Liver (tissue), 9 donors: Measurements from ENCODE around the gene PAPPA2. TPM values are rescaled to one million over a fixed set of nuclear protein-coding genes. Genes with fewer than 3 reads are reported as not detected.
"Not testable (repeated sequence)": the region's sequence is repeated elsewhere in the genome, so short reads cannot be mapped to it uniquely, and the experiment has no call there.

Experiments
- DNase-seq: peaks from one replicate; pipeline ENCODE4 v3.0.0-alpha.2; 2017; ENCODE audit warnings: low spot score
- H3K27ac ChIP-seq, 2 donors: one replicate each; pipeline ENCODE4 v1.7.0; 2013; ENCODE audit warnings: inconsistent platforms in 2 of 2, low read length in 2 of 2, control low read depth in 1 of 2, low read depth in 1 of 2, mild to moderate bottlenecking in 1 of 2
- H3K27me3 ChIP-seq, 4 donors: one replicate each; pipeline versions ENCODE4 v1.6.1 to v1.7.0; 2013; ENCODE audit warnings: low read length in 3 of 4, inconsistent platforms in 1 of 4, mild to moderate bottlenecking in 1 of 4, moderate library complexity in 1 of 4; ENCODE audit not compliant: control insufficient read depth in 4 of 4, insufficient read depth in 4 of 4
- H3K36me3 ChIP-seq, 4 donors: one replicate each; pipeline versions ENCODE4 v1.6.1 to v1.7.0; 2013; ENCODE audit warnings: low read length in 3 of 4, mild to moderate bottlenecking in 3 of 4, low read depth in 1 of 4, moderate library complexity in 1 of 4; ENCODE audit not compliant: control insufficient read depth in 4 of 4, insufficient read depth in 3 of 4
- H3K4me1 ChIP-seq, 4 donors: one replicate each; pipeline versions ENCODE4 v1.6.1 to v1.7.0; 2013; ENCODE audit warnings: low read length in 3 of 4, mild to moderate bottlenecking in 3 of 4, moderate library complexity in 1 of 4; ENCODE audit not compliant: control insufficient read depth in 4 of 4, insufficient read depth in 4 of 4
- H3K4me3 ChIP-seq, 3 donors: one replicate each; pipeline versions ENCODE4 v1.6.1 to v1.7.0; 2013; ENCODE audit warnings: low read length in 3 of 3, control low read depth in 1 of 3, low read depth in 1 of 3, mild to moderate bottlenecking in 1 of 3
- H3K9ac ChIP-seq, 2 donors: one replicate each; pipeline ENCODE4 v1.7.0; 2013; ENCODE audit warnings: low read length in 2 of 2, mild to moderate bottlenecking in 2 of 2, moderate library complexity in 2 of 2, control low read depth in 1 of 2, low read depth in 1 of 2
- H3K9me3 ChIP-seq, 4 donors: one replicate each; pipeline versions ENCODE4 v1.6.1 to v1.7.0; 2013; ENCODE audit warnings: low read length in 3 of 4; ENCODE audit not compliant: control insufficient read depth in 4 of 4
- EGR1 ChIP-seq, 2 donors: IDR thresholded peaks; 2 replicates each; pipeline ENCODE4 v1.6.1; 2016 to 2018; ENCODE audit warnings: antibody characterized with exemption in 2 of 2, low read depth in 2 of 2
- FOXA1 ChIP-seq: IDR thresholded peaks from 2 replicates; pipeline ENCODE4 v1.6.1; 2016; ENCODE audit warnings: antibody characterized with exemption
- FOXA2 ChIP-seq: IDR thresholded peaks from 2 replicates; pipeline ENCODE4 v1.6.1; 2016; ENCODE audit warnings: antibody characterized with exemption
- GABPA ChIP-seq, 2 donors: IDR thresholded peaks in 1 of 2; conservative IDR thresholded peaks in 1 of 2; 2 replicates each; pipeline ENCODE4 v1.6.1; 2016; ENCODE audit warnings: antibody characterized with exemption in 2 of 2, mild to moderate bottlenecking in 1 of 2, moderate library complexity in 1 of 2
- HNF4G ChIP-seq: IDR thresholded peaks from 2 replicates; pipeline ENCODE4 v1.6.1; 2016; ENCODE audit warnings: antibody characterized with exemption
- NR2F2 ChIP-seq: IDR thresholded peaks from 2 replicates; pipeline ENCODE4 v1.6.1; 2016; ENCODE audit warnings: antibody characterized with exemption
- RAD21 ChIP-seq, 2 donors: IDR thresholded peaks; 2 replicates each; pipeline ENCODE4 v1.6.1; 2016; ENCODE audit warnings: antibody characterized with exemption in 2 of 2, mild to moderate bottlenecking in 2 of 2
- TAF1 ChIP-seq: conservative IDR thresholded peaks from 2 replicates; pipeline ENCODE4 v1.6.1; 2016; ENCODE audit warnings: antibody characterized with exemption, mild to moderate bottlenecking
- YY1 ChIP-seq: IDR thresholded peaks from 2 replicates; pipeline ENCODE4 v1.6.1; 2016; ENCODE audit warnings: antibody characterized with exemption, mild to moderate bottlenecking
- WGBS: extraction: QIAGEN DNeasy Blood & Tissue Kit; methylation state at CpG from one replicate; pipeline ENCODE4 v1.1.7; 2013; 5-methylcytosine and 5-hydroxymethylcytosine counted together
- polyA plus RNA-seq, 2 donors: library from polyadenylated mRNA; stranded (reverse) in 1 of 2; unstranded in 1 of 2; fragments of 200-250 nt in 1 of 2; fragments of >200 nt in 1 of 2; fragmentation: Nextera tagmentation in 1 of 2; extraction: Ambion mirVana in 1 of 2; gene quantifications; one replicate each; pipeline versions ENCODE4 v1.2.1 to v1.2.3, GENCODE V29; 2013 to 2015
- total RNA-seq, 2 donors: library from RNA; depleted of rRNA; stranded (reverse); fragments of >200 nt; gene quantifications; one replicate each; pipeline ENCODE4 v1.2.3, GENCODE V29; 2014
- TF ChIP-seq, protein P1 (sequence below): IDR thresholded peaks from 2 replicates; pipeline ENCODE4 v1.6.1; 2016; ENCODE audit warnings: antibody characterized with exemption, mild to moderate bottlenecking
- TF ChIP-seq, protein P2 (sequence below): IDR thresholded peaks from 2 replicates; pipeline ENCODE4 v1.6.1; 2016; ENCODE audit warnings: antibody characterized with exemption
- TF ChIP-seq, protein P3 (sequence below): fragments of 150-350 bp; IDR thresholded peaks from 2 replicates; pipeline ENCODE4 v1.5.1; 2017; ENCODE audit warnings: improper control_type of control experiment, low read depth, low read length; ENCODE audit not compliant: missing input control
- TF ChIP-seq, protein P4 (sequence below): IDR thresholded peaks from 2 replicates; pipeline ENCODE4 v1.6.1; 2016; ENCODE audit warnings: antibody characterized with exemption
- donor health status: healthy.
- donor health status: healthy.
- donor health status: healthy.
- donor health status: healthy.
- donor health status: healthy.

PAPPA2 gene
- total and polyA plus RNA-seq, 4 donors: 0.19 to 27.2 (median 13.4) TPM

DNA sequence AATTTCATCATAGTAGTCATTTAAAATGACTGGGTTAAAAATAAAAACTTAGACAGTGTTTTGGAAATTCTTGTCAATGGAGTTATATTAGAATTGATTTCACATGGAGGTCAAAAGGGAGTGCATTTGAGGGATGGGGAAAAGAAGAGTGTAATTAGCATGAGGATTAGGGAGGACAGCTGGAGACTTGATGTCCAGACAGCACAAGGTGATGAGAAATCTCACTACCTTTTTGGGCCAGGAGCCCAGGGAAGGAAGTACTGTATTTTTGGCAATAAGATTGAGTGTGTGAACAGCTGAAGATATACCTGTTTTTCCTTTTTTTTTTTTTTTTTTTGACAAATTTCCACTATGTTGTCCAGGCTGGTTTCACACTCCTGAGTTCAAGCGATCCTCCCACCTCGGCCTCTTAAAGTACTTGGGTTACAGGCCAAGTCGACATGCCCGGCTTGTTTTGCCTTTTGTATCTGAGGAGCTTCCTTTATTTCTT is 163.6 kb downstream of the PAPPA2 start:
- Histone ChIP-seq H3K4me3 (no peak overlapping the region), H3K27me3 (no peaks in the 10 kb centered on the region), H3K36me3 (no peaks in the 10 kb centered on the region), H3K9me3 (no peaks in the 10 kb centered on the region), H3K9ac (no peak overlapping the region), H3K4me1 (no peaks in the 10 kb centered on the region), H3K27ac (no peak overlapping the region)
- DNase-seq: no peak
- 97% methylated on average over 4 of the region's 4 CpGs for WGBS
- TF ChIP-seq FOXA2 (no peak), HNF4G (no peak), TAF1 (no peak), NR2F2 (no peak), FOXA1 (no peak)

DNA sequence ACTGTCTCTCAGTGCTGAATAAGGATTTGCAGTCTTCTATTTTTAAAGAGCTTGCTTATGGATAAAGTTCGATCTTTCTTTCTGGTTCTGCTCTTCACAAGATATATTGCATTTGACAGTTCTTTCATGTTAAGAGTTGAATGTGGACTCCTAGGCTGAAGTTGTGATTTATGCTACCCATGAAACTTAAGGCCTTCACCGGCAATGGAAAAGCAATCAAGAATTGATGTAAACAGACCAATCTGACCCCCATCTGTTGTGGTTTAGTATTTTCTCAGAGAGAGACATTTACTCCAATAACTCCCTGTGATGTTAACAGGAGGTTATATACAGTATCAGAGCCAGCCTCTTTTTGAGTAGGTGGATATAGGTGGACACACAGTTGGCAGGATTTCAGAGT is 165.8 kb downstream of the PAPPA2 start:
- 90% methylated on average over 2 of the region's 2 CpGs for WGBS
- H3K27ac ChIP-seq: no peak overlapping the region
- no peak for DNase-seq
- H3K4me3 ChIP-seq: no peak overlapping the region
- H3K36me3 ChIP-seq: no peaks in the 10 kb centered on the region
- no peaks in the 10 kb centered on the region for H3K9me3 ChIP-seq
- H3K9ac ChIP-seq: no peak overlapping the region
- H3K27me3 ChIP-seq: no peaks in the 10 kb centered on the region
- no peak for TF ChIP-seq FOXA2
- no peak for TF ChIP-seq RAD21 (IDR thresholded peaks at IDR 0.05)
- TF ChIP-seq, protein P1, sequence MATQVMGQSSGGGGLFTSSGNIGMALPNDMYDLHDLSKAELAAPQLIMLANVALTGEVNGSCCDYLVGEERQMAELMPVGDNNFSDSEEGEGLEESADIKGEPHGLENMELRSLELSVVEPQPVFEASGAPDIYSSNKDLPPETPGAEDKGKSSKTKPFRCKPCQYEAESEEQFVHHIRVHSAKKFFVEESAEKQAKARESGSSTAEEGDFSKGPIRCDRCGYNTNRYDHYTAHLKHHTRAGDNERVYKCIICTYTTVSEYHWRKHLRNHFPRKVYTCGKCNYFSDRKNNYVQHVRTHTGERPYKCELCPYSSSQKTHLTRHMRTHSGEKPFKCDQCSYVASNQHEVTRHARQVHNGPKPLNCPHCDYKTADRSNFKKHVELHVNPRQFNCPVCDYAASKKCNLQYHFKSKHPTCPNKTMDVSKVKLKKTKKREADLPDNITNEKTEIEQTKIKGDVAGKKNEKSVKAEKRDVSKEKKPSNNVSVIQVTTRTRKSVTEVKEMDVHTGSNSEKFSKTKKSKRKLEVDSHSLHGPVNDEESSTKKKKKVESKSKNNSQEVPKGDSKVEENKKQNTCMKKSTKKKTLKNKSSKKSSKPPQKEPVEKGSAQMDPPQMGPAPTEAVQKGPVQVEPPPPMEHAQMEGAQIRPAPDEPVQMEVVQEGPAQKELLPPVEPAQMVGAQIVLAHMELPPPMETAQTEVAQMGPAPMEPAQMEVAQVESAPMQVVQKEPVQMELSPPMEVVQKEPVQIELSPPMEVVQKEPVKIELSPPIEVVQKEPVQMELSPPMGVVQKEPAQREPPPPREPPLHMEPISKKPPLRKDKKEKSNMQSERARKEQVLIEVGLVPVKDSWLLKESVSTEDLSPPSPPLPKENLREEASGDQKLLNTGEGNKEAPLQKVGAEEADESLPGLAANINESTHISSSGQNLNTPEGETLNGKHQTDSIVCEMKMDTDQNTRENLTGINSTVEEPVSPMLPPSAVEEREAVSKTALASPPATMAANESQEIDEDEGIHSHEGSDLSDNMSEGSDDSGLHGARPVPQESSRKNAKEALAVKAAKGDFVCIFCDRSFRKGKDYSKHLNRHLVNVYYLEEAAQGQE: no peak
- H3K4me1 ChIP-seq: no peaks in the 10 kb centered on the region

DNA sequence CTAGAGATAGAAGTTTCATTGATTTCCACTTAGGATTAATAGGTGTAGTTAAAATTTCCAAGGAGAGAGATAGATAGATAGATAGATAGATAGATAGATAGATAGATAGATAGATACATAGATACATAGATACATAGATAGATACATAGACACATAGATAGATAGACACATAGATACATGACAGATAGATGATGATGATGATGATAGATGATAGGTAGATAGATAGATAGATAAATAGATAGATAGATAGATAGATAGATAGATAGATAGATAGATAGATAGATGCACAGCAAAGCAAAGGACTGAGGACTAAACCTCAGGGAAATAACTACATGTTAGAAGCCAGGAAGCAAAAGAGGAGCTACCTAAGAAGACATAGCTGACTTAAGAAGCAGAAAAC is 171.8 kb downstream of the PAPPA2 start:
- not testable (repeated sequence) for DNase-seq, H3K36me3 ChIP-seq, H3K9ac ChIP-seq, H3K4me3 ChIP-seq, H3K27me3 ChIP-seq, H3K9me3 ChIP-seq, H3K4me1 ChIP-seq, H3K27ac ChIP-seq

DNA sequence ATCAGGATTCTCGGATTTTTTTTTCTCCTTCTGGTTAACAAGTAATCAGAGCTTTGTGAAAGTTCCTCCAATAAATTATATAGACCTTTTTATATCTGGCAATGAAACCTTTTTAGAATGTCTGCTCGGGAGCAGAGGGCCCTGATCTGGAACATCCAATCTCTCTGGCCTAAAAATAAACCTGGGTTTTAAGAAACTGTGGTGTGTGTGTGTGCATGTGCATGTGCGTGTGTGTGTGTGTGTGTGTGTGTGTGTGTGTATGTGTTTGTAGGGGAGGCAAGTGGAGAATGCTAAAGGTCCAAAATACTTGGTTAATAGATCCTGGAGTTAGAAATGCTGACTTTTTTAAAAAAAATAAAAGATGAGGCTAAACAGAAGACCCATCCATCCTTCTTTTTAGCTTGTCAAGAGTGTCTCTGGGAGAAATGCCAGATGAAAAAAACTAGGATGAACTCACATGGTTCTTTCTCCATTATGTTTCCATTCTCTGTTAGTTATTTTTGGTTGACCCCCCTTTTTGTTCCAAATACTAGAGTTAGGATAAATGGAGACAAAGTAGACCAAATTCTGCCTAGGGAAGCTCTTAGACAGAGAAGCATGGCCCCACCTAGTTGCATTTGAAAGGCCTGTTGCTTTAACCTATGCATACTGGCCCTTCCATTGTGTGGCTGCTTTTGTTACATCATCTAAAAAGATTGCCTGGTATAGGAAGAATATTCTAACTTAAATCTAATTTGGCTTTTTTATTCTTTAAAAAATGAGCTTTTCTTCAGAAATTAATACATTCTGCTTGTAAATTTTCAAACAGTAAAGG is 175.9 kb downstream of the PAPPA2 start:
- 71% methylated on average over 3 of the region's 3 CpGs for WGBS
- DNase-seq: no peak
- H3K27me3 ChIP-seq: no peaks in the 10 kb centered on the region
- no peak overlapping the region for H3K9ac ChIP-seq
- no peak overlapping the region for H3K27ac ChIP-seq
- TF ChIP-seq EGR1 (IDR thresholded peaks at IDR 0.05; ENCODE audit: low read depth in 2 of 2): no peak
- no peak for TF ChIP-seq TAF1
- no peak for TF ChIP-seq YY1
- TF ChIP-seq FOXA2: no peak
- TF ChIP-seq, protein P2, sequence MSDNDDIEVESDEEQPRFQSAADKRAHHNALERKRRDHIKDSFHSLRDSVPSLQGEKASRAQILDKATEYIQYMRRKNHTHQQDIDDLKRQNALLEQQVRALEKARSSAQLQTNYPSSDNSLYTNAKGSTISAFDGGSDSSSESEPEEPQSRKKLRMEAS: no peak
- TF ChIP-seq, protein P3, sequence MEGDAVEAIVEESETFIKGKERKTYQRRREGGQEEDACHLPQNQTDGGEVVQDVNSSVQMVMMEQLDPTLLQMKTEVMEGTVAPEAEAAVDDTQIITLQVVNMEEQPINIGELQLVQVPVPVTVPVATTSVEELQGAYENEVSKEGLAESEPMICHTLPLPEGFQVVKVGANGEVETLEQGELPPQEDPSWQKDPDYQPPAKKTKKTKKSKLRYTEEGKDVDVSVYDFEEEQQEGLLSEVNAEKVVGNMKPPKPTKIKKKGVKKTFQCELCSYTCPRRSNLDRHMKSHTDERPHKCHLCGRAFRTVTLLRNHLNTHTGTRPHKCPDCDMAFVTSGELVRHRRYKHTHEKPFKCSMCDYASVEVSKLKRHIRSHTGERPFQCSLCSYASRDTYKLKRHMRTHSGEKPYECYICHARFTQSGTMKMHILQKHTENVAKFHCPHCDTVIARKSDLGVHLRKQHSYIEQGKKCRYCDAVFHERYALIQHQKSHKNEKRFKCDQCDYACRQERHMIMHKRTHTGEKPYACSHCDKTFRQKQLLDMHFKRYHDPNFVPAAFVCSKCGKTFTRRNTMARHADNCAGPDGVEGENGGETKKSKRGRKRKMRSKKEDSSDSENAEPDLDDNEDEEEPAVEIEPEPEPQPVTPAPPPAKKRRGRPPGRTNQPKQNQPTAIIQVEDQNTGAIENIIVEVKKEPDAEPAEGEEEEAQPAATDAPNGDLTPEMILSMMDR: no peak
- no peak for TF ChIP-seq GABPA (IDR thresholded peaks at IDR 0.05 in 1 of 2, conservative IDR thresholded peaks at IDR 0.05 in 1 of 2)
- TF ChIP-seq, protein P4, sequence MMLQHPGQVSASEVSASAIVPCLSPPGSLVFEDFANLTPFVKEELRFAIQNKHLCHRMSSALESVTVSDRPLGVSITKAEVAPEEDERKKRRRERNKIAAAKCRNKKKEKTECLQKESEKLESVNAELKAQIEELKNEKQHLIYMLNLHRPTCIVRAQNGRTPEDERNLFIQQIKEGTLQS: no peak
- TF ChIP-seq NR2F2: no peak
- no peaks in the 10 kb centered on the region for H3K36me3 ChIP-seq
- no peak overlapping the region for H3K4me3 ChIP-seq
- no peaks in the 10 kb centered on the region for H3K9me3 ChIP-seq
- no peaks in the 10 kb centered on the region for H3K4me1 ChIP-seq
